GM19397 (cell line): ENCODE measurements around the gene RGS2.
A peak's percentile ranks its signal among the peaks of the same experiment; 100 is the strongest.

Experiments used
- ATAC-seq: cut with Tn5 transposase; IDR thresholded peaks from one replicate; pipeline ENCODE4 v1.9.1; 2021; ENCODE audit warnings: mild to moderate bottlenecking, moderate library complexity; ENCODE audit not compliant: unreplicated experiment

RGS2 gene

DNA sequence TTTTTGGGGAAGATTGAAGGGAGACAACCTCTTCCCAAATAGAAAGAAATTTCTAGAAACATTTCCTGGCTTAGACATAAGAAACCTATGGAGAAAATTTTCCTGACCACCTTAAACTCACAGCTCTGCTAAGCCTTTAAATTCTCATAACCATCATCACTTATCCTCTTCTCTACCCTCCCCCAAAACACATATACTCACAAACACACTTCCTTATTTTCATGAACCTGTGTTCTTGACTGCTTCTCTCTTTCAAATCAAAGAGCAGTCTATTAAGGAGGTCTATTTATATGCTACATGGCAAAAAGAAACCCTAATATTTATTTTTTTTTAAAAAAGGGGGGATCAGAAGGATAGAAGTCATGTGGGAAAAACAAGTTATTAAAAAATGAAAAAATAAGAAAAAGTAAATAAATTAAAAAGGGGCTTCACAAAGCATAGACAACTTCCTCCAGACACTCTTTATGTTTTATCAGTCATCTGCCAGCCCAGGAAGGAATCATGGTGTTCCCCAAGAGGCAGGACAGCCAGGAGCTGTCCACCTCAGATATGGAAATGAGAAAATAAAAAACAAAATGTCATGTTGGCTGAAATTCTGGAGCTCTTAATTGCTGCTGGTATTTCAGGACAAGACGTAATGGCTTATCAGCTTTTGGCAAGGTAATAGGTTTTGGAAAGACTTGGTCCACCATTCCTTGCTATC lies 12.8 kb upstream of the RGS2 start:
- ATAC-seq, result no peak

DNA sequence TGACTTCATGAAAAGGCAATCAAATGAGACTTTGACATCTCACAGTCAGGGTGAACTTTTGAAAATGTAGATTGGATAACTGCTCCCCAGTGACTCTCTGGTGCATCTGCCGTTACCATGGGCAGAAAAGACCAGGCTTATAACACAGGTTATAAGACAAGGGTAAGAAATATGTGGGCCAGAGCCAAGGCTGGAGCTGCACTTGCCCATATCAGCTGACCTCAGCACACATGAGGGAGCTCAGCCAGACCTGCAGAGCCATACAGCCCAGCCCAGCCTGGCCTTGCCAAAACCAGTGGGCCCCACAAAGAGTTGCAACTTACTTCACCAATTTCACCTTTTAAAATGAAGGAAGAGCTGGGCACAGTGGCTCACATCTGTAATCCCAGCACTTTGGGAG lies 11.7 kb upstream of the RGS2 start:
- no peak for ATAC-seq

DNA sequence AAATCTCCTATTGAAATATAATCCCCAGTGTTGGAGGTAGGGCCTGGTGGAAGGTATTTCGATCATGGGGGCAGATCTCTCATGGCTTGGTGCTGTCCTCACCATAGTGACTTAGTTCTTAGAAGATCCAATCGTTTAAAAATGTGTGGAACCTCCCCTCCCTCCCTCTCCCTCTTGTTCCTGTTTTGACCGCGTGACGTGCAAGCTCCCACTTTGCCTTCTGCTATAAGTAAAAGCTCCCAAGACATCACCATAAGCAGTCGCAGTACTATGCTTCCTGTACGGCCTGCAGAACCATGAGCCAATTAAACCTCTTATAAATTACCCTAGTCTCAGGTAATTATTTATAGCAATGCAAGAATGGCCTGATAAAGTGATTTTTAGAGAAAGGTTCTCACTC lies 10.9 kb upstream of the RGS2 start:
- no peak for ATAC-seq

DNA sequence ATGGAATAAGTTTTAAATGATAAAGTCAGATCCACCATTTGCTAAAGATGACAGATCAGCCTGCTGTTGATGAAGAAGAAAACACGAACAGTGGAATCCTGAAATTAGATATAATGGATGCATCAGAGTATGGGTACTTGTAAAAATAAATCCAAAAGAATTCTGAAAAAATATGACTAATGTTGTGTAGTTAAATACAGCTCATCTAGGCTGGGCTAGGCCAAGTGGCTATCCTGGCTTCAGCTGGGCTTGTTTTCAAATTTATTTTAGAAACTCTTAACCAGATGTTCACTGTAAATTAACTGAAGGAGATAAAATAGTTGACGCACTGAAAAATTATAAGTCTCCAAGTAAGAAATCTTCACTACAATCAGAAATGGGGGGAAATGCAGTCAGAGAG lies 7.4 kb upstream of the RGS2 start:
- no peak for ATAC-seq

DNA sequence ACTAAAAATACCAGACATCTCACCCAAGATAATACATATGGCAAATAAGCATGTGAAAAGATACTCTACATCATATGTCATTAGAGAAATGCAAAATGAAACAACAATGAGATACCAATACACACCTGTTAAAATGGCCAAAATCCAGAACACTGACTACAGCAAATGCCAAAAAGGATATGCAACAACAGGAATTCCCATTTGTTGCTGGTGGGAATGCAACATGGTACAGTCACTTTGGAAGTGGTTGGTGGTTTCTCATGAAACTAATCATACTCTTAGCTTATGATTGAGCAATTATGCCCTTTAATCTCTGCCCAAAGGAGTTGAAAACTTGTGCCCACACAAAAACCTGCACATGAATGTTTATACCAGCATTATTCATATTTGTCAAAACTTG lies 6.4 kb upstream of the RGS2 start:
- no peak for ATAC-seq

DNA sequence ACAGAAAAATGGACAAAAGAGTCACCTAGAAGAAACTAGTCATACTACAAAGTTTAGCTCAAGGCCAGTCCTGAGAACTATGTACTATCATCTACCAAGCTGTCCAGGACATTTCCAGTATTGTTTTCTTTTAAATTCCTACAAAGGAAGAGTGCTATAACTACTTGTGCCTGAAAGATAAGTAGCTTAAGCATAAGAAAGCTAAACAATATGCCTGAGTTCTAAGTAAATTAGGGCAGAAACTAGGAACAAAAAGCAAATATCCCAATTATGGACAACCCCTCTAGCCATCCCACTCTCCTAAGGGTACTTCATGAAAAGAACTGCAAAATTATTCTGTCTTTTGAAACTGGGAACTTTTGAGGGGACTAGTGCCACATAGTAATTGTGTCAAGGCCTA lies 5.3 kb upstream of the RGS2 start:
- ATAC-seq, result no peak

DNA sequence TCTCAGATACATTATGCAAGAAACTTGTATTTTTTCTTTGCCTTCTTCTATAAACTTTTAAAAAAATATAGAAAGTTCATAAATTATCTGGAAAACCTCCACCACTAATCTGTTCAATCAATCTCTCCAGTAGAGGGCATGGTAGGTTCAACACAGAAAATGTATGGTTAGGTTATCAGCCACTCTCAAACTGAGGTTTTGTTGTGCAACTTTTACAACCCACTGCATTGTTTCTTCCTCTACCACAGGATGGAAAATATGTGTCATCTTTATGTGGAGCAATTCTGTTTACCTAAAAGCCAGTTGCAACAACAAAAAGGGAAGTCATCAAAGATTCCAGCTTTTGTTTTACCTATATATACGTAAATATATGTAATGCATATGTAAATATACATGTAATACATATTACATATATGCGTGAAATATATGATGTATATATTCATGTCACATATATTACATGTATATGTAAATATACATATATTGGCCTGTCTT lies 3.0 kb upstream of the RGS2 start:
- ATAC-seq, result no peak

DNA sequence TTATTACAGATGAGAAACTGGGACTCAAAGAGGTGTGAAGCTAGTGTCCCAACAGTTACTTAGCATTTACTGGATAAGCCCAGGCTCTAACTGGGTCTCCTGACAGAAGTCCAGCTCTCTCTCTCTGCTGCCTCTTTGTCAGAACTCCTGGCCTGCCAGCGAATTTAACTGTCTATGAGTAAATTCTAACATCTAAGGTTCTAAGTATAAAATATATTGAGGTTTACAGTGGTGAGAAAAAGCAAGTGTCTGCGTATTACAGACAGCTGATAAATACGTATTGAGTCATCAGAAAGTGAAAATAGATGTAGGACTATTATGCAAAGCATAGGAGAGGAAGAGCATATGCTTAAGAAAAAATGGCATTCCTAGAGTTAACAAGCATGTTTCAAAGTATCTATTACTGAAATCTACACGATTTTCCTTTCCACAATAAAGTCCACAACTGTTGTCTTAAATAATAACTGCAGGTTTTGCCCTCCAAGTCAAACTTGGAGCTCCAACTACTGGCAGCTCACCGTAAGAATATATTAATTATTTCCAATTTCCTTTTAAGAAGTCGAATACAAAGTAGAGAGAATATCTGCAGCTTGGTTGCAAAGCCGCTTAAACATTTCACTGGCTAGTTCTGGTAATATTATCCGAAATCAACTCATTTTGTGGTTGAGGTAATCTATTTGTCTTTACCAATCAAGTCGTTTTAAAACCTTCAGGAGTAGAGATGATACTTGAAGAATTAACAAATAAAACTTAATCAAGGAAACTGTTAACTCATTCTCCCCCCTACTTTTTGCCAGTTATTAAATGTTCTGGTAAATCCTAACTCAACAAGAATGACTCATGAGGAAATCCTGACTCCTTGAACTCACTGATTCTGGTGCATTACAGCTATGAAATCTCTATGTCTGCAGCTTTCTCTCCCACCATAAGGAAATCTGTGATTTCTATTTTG lies 1.4 kb upstream of the RGS2 start:
- peak; percentile 16 for ATAC-seq

DNA sequence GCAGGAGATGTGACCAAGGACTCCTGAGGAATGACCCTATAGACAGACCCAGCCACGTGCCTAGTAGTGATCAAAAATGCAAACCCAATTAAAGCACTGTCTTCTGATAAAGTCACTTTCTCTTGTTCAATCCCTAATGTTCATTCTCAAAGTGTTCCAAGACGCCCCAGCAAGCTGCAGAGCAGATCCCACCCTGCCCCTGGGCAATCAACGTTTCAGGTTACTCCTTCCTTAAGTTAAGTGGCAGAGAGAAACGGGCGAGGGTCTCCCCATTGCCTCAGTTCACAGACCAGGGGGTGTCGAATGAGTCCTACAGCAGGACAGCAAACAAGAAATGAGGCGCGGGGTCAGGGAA lies 699 bp upstream of the RGS2 start:
- no peak for ATAC-seq

DNA sequence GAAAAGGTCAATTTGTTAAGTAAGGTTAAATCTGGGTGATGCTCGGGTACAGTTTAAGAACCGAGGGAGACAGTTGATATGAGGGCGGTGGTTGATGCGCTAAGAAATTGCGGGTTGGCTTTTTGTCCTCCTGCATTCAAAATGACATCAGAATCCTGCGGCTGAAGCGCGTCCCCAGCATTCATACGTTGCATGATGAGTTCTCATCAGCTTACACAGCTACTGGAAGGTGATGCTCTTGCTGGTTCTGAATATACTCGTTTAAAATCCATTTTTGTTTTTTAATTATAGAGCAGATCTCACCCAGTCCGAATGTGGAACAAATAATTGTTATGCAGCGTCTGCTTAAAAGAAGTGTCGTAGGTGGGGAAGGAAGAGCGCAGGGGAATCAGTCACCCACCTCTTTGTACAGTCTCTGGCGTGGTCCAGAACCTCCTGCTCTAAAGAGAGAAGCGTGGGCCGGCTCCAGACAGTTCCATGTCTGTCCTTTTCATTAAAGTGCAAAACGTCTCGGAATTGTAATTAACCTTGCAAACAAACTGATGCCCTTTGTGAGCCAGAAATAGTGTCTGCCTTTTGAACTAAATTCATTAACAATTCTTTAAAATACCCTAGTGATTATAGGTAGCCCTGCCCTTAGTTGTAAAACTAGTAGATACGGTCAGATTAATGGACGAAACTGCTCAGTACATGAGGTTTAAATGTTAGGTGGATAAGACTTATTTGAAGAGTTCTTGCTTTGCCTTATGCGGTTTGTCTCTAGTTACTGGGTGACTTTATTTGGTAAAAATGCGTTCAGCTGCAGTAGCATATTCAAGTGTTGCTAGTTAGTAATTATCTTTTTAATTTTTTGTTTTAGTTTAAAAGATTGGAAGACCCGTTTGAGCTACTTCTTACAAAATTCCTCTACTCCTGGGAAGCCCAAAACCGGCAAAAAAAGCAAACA lies 741 bp downstream of the RGS2 start:
- no peak for ATAC-seq

DNA sequence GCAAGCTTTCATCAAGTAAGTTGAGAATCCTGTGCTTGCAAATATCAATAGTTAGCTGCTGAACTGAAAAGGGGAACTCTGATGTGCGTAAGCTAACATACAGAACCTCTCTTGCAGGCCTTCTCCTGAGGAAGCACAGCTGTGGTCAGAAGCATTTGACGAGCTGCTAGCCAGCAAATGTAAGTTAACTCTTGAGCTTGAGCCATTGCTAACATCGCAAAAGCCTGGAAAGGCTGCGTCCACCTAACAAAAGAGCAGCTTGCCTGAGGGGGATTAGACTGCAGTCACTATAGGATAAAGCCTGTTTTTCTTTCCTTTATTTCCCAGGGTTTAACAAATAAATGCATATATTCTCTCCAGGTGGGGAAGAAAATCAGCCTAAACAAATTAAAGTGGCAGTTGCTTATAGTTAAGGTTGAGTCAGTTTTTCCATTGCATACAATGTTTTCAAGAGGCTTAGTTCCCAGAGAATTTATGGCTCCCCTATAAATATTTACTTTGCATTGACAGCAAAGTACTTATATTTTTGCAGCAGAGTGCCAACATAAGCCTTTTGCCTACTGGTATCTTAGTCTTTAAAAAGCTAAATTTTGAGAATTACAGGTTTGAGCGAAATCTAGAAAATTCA lies 1.5 kb downstream of the RGS2 start:
- no peak for ATAC-seq

DNA sequence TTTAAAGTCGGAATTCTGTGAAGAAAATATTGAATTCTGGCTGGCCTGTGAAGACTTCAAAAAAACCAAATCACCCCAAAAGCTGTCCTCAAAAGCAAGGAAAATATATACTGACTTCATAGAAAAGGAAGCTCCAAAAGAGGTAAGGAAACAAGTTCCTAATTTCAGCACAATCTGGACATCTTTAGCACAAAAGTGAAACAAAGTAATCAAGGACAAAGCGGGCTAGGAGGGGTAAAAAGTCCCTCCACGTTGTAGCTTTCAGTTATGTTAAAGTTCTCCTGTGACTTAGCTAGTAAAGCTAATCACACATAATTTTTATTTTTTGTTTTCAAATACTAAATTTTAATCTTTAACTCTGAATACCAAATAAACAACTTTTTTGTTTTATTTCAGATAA lies 2.2 kb downstream of the RGS2 start:
- ATAC-seq, result no peak

DNA sequence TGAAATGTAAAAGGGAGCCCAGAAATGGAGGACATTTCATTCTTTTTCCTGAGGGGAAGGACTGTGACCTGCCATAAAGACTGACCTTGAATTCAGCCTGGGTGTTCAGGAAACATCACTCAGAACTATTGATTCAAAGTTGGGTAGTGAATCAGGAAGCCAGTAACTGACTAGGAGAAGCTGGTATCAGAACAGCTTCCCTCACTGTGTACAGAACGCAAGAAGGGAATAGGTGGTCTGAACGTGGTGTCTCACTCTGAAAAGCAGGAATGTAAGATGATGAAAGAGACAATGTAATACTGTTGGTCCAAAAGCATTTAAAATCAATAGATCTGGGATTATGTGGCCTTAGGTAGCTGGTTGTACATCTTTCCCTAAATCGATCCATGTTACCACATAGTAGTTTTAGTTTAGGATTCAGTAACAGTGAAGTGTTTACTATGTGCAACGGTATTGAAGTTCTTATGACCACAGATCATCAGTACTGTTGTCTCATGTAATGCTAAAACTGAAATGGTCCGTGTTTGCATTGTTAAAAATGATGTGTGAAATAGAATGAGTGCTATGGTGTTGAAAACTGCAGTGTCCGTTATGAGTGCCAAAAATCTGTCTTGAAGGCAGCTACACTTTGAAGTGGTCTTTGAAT lies 2.9 kb downstream of the RGS2 start:
- ATAC-seq, result no peak

DNA sequence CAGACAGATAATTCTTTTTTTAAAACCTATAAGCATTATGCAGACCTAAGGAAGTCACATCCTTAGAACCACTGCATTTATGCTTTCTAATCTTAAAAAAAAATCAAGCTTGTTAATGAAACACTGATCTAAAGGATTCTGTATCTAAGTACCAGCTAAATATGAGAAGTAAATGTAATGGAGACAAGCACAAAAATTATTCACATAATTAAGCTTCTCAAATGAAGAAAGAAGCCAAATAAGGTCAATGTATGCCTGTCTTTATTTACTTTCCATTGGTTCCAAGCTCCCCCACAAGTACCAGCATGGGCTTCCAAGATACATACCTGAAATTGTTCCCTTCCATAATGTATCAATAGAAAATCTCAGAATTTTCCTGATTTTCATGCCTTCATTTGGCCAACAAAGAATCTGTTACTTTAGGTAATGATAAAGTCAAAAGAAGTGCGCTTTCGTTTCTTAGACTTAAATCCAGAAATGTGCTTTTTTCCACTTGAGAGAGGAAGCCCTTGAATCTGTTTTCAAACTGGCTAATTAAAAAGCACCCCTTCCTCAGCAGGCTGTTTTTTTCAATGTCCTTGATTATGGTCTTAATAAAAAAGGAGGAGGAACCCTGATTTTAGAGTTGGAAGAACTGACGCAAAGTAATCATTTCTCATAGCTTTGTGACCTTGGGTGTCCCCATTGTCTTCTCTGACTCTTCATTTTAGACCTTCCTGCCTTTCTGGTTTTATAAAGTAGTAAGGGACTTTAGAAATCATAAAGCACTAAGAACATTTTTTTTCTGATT lies 3.8 kb downstream of the RGS2 start:
- no peak for ATAC-seq

DNA sequence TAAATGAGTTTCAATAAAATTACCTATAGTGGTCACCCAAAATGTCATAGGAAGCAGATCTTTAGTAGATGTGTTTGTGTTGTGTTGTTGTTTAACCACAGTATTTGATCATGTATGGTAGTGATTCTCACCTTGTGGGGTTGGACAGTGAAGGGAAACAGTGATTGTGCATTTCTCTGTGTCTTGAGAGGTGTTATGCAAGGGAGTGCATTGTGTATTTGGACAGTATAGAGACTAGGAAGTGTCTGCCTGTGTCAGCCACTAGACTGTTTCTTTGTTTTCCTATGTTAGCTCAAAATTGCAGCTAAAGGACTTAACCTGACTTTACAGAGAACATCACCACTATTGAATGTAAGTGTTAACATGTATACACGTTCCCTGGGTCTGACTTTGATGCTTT lies 6.0 kb downstream of the RGS2 start:
- no peak for ATAC-seq

DNA sequence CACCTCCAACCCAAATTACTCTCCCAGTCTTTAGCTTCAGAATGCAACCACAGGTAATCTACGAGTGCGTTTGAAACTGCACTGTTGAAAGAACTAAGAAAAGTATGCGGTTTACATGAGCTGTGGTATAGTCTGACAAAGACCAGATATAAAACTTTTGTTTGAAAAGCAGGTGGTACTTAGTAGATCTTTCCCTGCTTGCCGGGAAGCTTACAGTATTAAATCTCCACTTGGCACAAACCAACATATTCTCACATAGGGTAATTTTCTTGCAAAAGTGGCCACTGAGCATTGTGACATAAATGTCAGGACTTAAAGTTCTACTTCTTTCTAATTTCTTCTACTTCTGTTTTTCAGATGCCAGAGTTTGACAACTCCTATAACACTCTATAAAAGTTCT lies 8.4 kb downstream of the RGS2 start:
- ATAC-seq, result no peak

DNA sequence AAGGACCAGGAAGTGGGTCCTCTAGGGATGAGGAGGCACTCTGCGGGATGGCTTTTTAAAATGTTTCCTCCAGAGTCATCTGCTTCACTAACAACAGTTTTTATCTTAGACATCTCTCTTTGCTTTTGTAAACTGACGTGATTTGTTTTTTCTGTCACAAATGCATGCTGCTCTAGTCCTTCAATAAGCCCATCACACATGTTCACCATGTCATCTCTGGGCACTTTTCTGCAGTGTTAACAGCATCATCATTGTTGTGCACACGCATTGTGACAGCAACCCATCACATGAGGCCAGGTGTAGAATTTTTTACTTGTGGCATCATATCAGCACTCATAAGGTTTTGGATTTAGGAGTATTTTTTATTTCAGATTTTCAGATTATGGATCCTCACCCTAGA lies 12.5 kb downstream of the RGS2 start:
- no peak for ATAC-seq

DNA sequence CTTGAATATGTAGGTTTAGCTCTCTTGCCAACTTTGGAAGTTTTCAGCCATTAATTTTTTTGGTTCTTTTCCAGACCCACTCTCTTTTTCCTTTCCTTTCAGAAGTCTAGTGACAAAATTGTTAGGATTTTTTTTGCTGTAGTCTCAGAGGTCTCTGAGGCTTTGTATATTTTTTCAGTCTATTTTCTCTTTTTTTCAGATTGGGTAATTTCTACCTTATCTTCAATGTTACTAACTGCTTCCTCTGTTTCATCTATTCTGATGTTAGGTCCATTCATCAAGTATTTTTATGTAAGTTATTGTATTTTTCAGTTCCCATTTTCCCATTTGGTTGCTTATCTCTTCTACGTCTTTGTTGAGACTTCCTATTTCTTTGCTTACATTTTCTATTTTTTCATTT lies 15.7 kb downstream of the RGS2 start:
- no peak for ATAC-seq

DNA sequence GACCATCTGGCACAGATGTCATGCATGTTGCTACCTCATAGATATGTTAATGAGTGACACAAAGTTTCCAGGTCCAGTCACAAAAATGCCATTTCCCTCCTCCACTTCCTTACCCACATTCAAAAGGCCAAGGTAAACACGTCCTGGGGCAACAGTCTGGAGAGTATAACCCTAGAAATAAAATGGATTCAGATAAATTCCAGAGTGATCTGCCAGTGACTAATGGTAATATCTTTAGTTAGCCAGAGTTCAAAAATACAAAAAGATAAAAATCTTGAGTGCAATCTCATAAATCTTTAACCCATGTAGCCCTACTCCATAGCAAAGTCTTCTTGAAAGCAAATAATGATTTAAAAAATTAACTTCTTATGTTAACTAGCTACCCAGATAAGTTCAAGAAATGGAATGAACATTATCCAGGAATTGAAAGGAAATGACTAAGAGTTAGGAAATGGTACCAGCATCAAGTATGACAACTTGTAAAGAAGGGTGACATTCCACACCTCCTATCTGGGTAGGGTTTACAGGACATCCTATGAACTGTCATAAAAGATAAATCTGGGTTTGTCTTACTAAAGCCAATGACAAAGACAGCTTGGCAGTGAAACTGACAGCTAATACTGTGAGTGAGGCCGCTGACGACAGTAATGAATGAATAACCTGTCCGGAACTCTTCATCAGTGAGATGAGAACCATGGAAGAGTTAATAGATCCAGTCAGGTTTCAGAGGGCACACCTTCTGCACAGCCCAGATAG lies 18.1 kb downstream of the RGS2 start:
- peak; percentile 71 for ATAC-seq
